Endothelial cell (in vitro differentiated cells): ENCODE results near the gene SKI. TPM values are rescaled to one million over a fixed set of nuclear protein-coding genes. Genes with fewer than 3 reads are reported as not detected.
A peak's percentile ranks its signal among the peaks of the same experiment; 100 is the strongest.

Source experiments
- DNase-seq: peaks from one replicate; pipeline ENCODE4 v3.0.0; 2021; ENCODE audit warnings: low spot score
- H3K27ac Mint-ChIP-seq: one replicate; pipeline ENCODE4 v1.8.0; 2021; ENCODE audit warnings: mixed read lengths, inconsistent platforms; ENCODE audit not compliant: unreplicated experiment
- H3K27me3 Mint-ChIP-seq: one replicate; pipeline ENCODE4 v1.8.0; 2021; ENCODE audit warnings: mild to moderate bottlenecking, moderate library complexity, mixed read lengths, inconsistent platforms; ENCODE audit not compliant: unreplicated experiment
- H3K36me3 Mint-ChIP-seq: one replicate; pipeline ENCODE4 v1.8.0; 2021; ENCODE audit warnings: mild to moderate bottlenecking, low read depth, mixed read lengths, inconsistent platforms; ENCODE audit not compliant: unreplicated experiment
- H3K4me1 Mint-ChIP-seq: one replicate; pipeline ENCODE4 v1.8.0; 2021; ENCODE audit warnings: mild to moderate bottlenecking, mixed read lengths, inconsistent platforms; ENCODE audit not compliant: unreplicated experiment
- H3K4me3 Mint-ChIP-seq: one replicate; pipeline ENCODE4 v1.8.0; 2021; ENCODE audit warnings: mild to moderate bottlenecking, mixed read lengths, inconsistent platforms; ENCODE audit not compliant: unreplicated experiment
- H3K9me3 Mint-ChIP-seq: one replicate; pipeline ENCODE4 v1.8.0; 2021; ENCODE audit warnings: mixed read lengths, inconsistent platforms; ENCODE audit not compliant: unreplicated experiment
- CTCF ChIP-seq: fragments of 200-600 bp; sonication (generic); IDR thresholded peaks from one replicate; pipeline ENCODE4 v1.5.0; 2021; ENCODE audit warnings: antibody characterized with exemption; ENCODE audit not compliant: unreplicated experiment
- total RNA-seq: library from RNA; stranded (reverse); fragmentation: NEBNext Ultra II Directional; extraction: Animal tissue kit (Norgen Biotek cat#: 25700); gene quantifications from one replicate; pipeline ENCODE4 v1.2.1, GENCODE V29; 2021; ENCODE audit not compliant: unreplicated experiment

SKI gene
- total RNA-seq, 1 donor from 2014 or later, result 73.3 TPM

- DNase-seq, result no peak
- Mint-ChIP-seq H3K4me3 (no peak overlapping the region), H3K36me3 (no peaks in the 10 kb centered on the region), H3K27ac (peak overlapping the region; percentile 64), H3K9me3 (no peaks in the 10 kb centered on the region), H3K27me3 (peaks cover 4% of the 10 kb centered on the region), H3K4me1 (no peaks in the 10 kb centered on the region)
- no peak for TF ChIP-seq CTCF
These were observed 85.6 kb downstream of the SKI start for GRCh38 chr1:2313651-2314261.

- Mint-ChIP-seq H3K36me3 (no peaks in the 10 kb centered on the region), H3K4me1 (no peaks in the 10 kb centered on the region), H3K4me3 (no peak overlapping the region), H3K27ac (peak overlapping the region; percentile 64), H3K27me3 (peaks cover 4% of the 10 kb centered on the region), H3K9me3 (no peaks in the 10 kb centered on the region)
- peak; percentile 91 for DNase-seq
- no peak for TF ChIP-seq CTCF
These were observed 86.2 kb downstream of the SKI start for GRCh38 chr1:2314273-2314802.

- Mint-ChIP-seq H3K9me3 (no peaks in the 10 kb centered on the region), H3K27ac (no peak overlapping the region), H3K4me1 (no peaks in the 10 kb centered on the region), H3K36me3 (no peaks in the 10 kb centered on the region), H3K27me3 (peaks cover 4% of the 10 kb centered on the region), H3K4me3 (no peak overlapping the region)
- peak; percentile 81 for DNase-seq
- TF ChIP-seq CTCF, result peak; percentile 100
These were observed 86.9 kb downstream of the SKI start for GRCh38 chr1:2314803-2315673.

- H3K4me3 Mint-ChIP-seq, result no peak overlapping the region
- no peak overlapping the region for H3K27ac Mint-ChIP-seq
- H3K9me3 Mint-ChIP-seq, result no peaks in the 10 kb centered on the region
- peaks cover 4% of the 10 kb centered on the region for H3K27me3 Mint-ChIP-seq
- TF ChIP-seq CTCF, result no peak
- no peak for DNase-seq
- H3K36me3 Mint-ChIP-seq, result no peaks in the 10 kb centered on the region
- H3K4me1 Mint-ChIP-seq, result no peaks in the 10 kb centered on the region
These were observed 87.7 kb downstream of the SKI start for GRCh38 chr1:2315674-2316450.
